ENCODE data around the gene PPP1CC.
A peak's percentile ranks its signal among the peaks of the same experiment; 100 is the strongest.

The PPP1CC gene

DNA sequence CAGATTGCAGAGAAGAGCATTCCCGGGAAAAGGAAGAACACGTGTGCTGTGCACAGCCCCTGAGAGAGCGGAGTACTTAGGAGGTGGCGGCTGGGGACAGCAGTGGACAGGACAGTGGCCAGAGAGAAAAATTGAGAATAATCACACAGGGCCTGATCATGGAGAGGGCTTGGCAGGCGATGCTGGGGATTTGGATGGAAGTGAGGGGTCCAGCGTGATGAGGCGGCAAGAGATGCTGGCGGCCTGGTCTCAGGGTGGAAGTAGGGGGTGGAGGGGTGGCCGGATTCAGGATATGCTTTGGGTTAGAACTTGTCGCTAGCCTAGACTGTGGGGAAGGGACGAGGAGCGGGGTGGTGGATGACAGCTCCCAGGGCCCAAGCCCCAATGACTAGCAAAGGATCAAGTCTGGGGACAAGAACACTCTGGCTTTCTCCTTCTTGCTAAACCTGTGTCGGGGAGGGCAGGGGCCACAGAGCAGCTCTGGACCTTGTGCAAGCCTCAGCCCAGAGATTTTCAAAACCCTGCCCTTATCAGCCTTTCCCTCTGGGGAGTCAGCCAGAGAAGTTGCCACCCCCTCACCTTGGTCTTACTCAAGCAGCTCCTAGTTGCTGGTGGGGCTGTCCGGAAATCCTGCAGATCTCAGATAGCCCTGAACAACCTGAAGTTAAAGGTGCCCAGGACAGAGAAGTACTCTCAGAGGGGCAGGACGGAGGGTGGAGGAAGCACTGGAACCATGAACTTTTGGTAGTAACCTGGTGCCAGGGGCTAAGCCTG lies 55.1 kb downstream of the PPP1CC start:
- Histone ChIP-seq H3K9ac (ENCODE audit: low read length in 2 of 2) (no peak overlapping the region), H3K4me1 (ENCODE audit: control insufficient read depth, insufficient read depth, low read length) (peaks cover 17% of the 10 kb centered on the region), H3K4me3 (ENCODE audit: low read length in 2 of 2) (peak overlapping the region in 1 of 2 donors; percentile 81), H3K36me3 (ENCODE audit: control insufficient read depth in 2 of 2, insufficient read depth in 2 of 2, low read length in 2 of 2) (peaks cover 0 to 2% of the 10 kb centered on the region in 2 donors), H3K9me3 (ENCODE audit: control insufficient read depth in 2 of 2, low read length in 2 of 2) (no peaks in the 10 kb centered on the region), H3K27ac (ENCODE audit: low read length) (no peak overlapping the region), H3K27me3 (ENCODE audit: control insufficient read depth in 1 of 2, insufficient read depth in 2 of 2, low read length in 2 of 2) (no peaks in the 10 kb centered on the region)

- Histone ChIP-seq H3K27ac (ENCODE audit: low read length) (no peak overlapping the region), H3K36me3 (ENCODE audit: control insufficient read depth in 2 of 2, insufficient read depth in 2 of 2, low read length in 2 of 2) (peaks cover 0 to 2% of the 10 kb centered on the region in 2 donors), H3K9me3 (ENCODE audit: control insufficient read depth in 2 of 2, low read length in 2 of 2) (no peaks in the 10 kb centered on the region), H3K9ac (ENCODE audit: low read length in 2 of 2) (no peak overlapping the region), H3K4me3 (ENCODE audit: low read length in 2 of 2) (no peak overlapping the region), H3K4me1 (ENCODE audit: control insufficient read depth, insufficient read depth, low read length) (peaks cover 17% of the 10 kb centered on the region), H3K27me3 (ENCODE audit: control insufficient read depth in 1 of 2, insufficient read depth in 2 of 2, low read length in 2 of 2) (no peaks in the 10 kb centered on the region)
These were observed 56.3 kb downstream of the PPP1CC start for GRCh38 chr12:110686294-110686903.

DNA sequence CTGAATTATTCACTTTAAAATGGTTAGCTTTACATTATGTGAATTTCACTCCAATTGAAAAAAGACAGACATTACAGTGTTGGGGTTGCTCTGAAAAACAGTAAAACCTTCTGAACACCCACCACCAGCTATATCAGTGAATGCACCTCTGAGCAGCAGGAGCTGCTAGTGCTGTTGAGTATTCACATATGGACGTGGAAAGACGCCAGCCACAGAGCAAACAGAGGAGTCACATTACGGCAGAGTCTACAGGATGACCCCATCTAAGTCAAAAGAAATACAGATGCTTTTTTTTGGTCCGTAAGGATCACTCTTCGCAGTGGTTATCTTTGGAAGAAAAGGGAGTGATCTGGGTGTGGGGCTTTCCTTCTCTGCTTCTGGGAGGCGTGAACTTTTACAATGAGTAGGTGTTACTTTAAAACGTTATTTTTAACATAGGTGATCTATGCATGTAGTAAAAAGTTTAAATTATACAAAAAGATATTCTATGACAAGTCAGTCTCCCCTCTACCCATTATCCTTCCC lies 58.3 kb downstream of the PPP1CC start:
- Histone ChIP-seq H3K9me3 (ENCODE audit: control insufficient read depth in 2 of 2, low read length in 2 of 2) (no peaks in the 10 kb centered on the region), H3K27ac (ENCODE audit: low read length) (no peak overlapping the region), H3K4me3 (ENCODE audit: low read length in 2 of 2) (no peak overlapping the region), H3K27me3 (ENCODE audit: control insufficient read depth in 1 of 2, insufficient read depth in 2 of 2, low read length in 2 of 2) (no peaks in the 10 kb centered on the region), H3K9ac (ENCODE audit: low read length in 2 of 2) (no peak overlapping the region), H3K4me1 (ENCODE audit: control insufficient read depth, insufficient read depth, low read length) (peaks cover 12% of the 10 kb centered on the region), H3K36me3 (ENCODE audit: control insufficient read depth in 2 of 2, insufficient read depth in 2 of 2, low read length in 2 of 2) (peaks cover 0 to 2% of the 10 kb centered on the region in 2 donors)

- Histone ChIP-seq H3K27ac (ENCODE audit: low read length) (no peak overlapping the region), H3K9me3 (ENCODE audit: control insufficient read depth in 2 of 2, low read length in 2 of 2) (no peaks in the 10 kb centered on the region), H3K9ac (ENCODE audit: low read length in 2 of 2) (no peak overlapping the region), H3K4me1 (ENCODE audit: control insufficient read depth, insufficient read depth, low read length) (peaks cover 10% of the 10 kb centered on the region), H3K36me3 (ENCODE audit: control insufficient read depth in 2 of 2, insufficient read depth in 2 of 2, low read length in 2 of 2) (peaks cover 0 to 2% of the 10 kb centered on the region in 2 donors), H3K27me3 (ENCODE audit: control insufficient read depth in 1 of 2, insufficient read depth in 2 of 2, low read length in 2 of 2) (no peaks in the 10 kb centered on the region), H3K4me3 (ENCODE audit: low read length in 2 of 2) (no peak overlapping the region)
These were observed 58.8 kb downstream of the PPP1CC start for GRCh38 chr12:110683888-110684287.

DNA sequence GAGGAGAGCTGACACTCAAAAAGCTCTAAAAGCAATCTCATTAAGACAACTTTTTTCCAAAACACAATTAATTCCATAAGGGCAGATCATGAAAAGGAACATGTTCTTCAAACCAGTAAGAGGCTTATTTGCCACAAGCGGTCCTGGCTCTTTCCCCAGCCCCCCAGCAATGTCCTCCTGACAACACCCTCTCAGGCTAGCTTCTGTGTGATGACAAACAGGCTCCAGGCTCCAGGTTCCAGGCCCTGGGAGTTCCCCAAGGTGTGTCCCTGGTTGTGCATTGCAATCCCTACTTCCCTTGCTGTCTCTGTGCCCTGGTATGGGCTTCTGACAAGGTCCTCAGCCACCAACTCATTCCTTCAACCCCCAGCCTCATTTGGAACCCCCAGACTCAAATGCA lies 62.7 kb downstream of the PPP1CC start:
- Histone ChIP-seq H3K27ac (ENCODE audit: low read length) (no peak overlapping the region), H3K4me3 (ENCODE audit: low read length in 2 of 2) (no peak overlapping the region), H3K9ac (ENCODE audit: low read length in 2 of 2) (no peak overlapping the region), H3K9me3 (ENCODE audit: control insufficient read depth in 2 of 2, low read length in 2 of 2) (no peaks in the 10 kb centered on the region), H3K4me1 (ENCODE audit: control insufficient read depth, insufficient read depth, low read length) (peaks cover 2% of the 10 kb centered on the region), H3K36me3 (ENCODE audit: control insufficient read depth in 2 of 2, insufficient read depth in 2 of 2, low read length in 2 of 2) (peaks cover 0 to under 1% of the 10 kb centered on the region in 2 donors), H3K27me3 (ENCODE audit: control insufficient read depth in 1 of 2, insufficient read depth in 2 of 2, low read length in 2 of 2) (no peaks in the 10 kb centered on the region)

DNA sequence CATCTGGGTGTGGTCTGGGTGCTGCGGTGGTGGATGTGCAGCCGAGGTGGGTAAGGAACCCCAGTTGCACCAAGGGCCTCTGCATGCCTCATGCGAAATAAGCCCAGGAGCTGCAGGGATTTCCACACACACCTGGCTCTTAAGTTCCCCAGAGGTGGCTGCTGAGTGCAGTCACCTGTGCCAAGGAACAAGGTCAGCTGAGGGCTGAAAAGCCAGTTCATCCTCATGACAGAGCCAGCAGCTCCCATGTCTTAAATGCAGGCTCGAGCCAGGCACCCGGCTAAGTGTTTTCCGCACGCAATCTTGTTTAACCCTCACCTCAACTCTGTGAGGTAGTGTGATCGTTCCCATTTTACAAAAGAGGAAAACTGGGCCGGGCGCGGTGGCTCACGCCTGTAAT lies 63.5 kb downstream of the PPP1CC start:
- Histone ChIP-seq H3K4me3 (ENCODE audit: low read length in 2 of 2) (no peak overlapping the region), H3K27ac (ENCODE audit: low read length) (no peak overlapping the region), H3K27me3 (ENCODE audit: control insufficient read depth in 1 of 2, insufficient read depth in 2 of 2, low read length in 2 of 2) (no peaks in the 10 kb centered on the region), H3K9ac (ENCODE audit: low read length in 2 of 2) (no peak overlapping the region), H3K9me3 (ENCODE audit: control insufficient read depth in 2 of 2, low read length in 2 of 2) (no peaks in the 10 kb centered on the region), H3K4me1 (ENCODE audit: control insufficient read depth, insufficient read depth, low read length) (peaks cover 2% of the 10 kb centered on the region), H3K36me3 (ENCODE audit: control insufficient read depth in 2 of 2, insufficient read depth in 2 of 2, low read length in 2 of 2) (no peaks in the 10 kb centered on the region)

DNA sequence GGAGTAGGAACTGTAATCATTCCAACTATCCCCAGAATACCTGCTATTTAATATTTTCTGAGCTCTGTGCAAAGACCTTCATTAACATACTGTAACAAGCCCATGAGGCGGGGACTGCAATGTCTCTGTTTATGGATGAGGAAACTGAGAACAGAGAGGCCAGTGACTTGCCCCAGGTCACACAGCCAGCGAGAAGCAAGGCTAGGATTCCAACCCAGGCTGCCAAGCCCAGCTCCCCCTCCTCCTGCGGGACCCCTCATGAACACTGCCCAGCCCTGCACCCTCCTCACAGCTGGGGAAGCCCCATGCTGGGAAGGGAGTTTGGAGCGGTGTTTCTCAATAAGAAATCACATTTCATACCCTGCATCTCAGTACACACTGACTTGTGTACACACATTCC lies 64.7 kb downstream of the PPP1CC start:
- H3K27ac ChIP-seq (ENCODE audit: low read length) = no peak overlapping the region
- H3K9me3 ChIP-seq (ENCODE audit: control insufficient read depth in 2 of 2, low read length in 2 of 2) = no peaks in the 10 kb centered on the region
- H3K9ac ChIP-seq (ENCODE audit: low read length in 2 of 2) = no peak overlapping the region
- H3K4me1 ChIP-seq (ENCODE audit: control insufficient read depth, insufficient read depth, low read length) = peaks cover 2% of the 10 kb centered on the region
- H3K27me3 ChIP-seq (ENCODE audit: control insufficient read depth in 1 of 2, insufficient read depth in 2 of 2, low read length in 2 of 2) = no peaks in the 10 kb centered on the region
- H3K4me3 ChIP-seq (ENCODE audit: low read length in 2 of 2) = no peak overlapping the region
- no peaks in the 10 kb centered on the region for H3K36me3 ChIP-seq (ENCODE audit: control insufficient read depth in 2 of 2, insufficient read depth in 2 of 2, low read length in 2 of 2)

GRCh38 chr12:110677206-110677911 lies 65.3 kb downstream of the PPP1CC start:
- Histone ChIP-seq H3K36me3 (ENCODE audit: control insufficient read depth in 2 of 2, insufficient read depth in 2 of 2, low read length in 2 of 2) (no peaks in the 10 kb centered on the region), H3K27ac (ENCODE audit: low read length) (no peak overlapping the region), H3K4me3 (ENCODE audit: low read length in 2 of 2) (no peak overlapping the region), H3K9ac (ENCODE audit: low read length in 2 of 2) (no peak overlapping the region), H3K9me3 (ENCODE audit: control insufficient read depth in 2 of 2, low read length in 2 of 2) (no peaks in the 10 kb centered on the region), H3K27me3 (ENCODE audit: control insufficient read depth in 1 of 2, insufficient read depth in 2 of 2, low read length in 2 of 2) (no peaks in the 10 kb centered on the region), H3K4me1 (ENCODE audit: control insufficient read depth, insufficient read depth, low read length) (peaks cover 2% of the 10 kb centered on the region)

- no peak overlapping the region for H3K9ac ChIP-seq (ENCODE audit: low read length in 2 of 2)
- no peaks in the 10 kb centered on the region for H3K36me3 ChIP-seq (ENCODE audit: control insufficient read depth in 2 of 2, insufficient read depth in 2 of 2, low read length in 2 of 2)
- no peaks in the 10 kb centered on the region for H3K27me3 ChIP-seq (ENCODE audit: control insufficient read depth in 1 of 2, insufficient read depth in 2 of 2, low read length in 2 of 2)
- no peak overlapping the region for H3K27ac ChIP-seq (ENCODE audit: low read length)
- H3K4me3 ChIP-seq (ENCODE audit: low read length in 2 of 2) = no peak overlapping the region
- H3K9me3 ChIP-seq (ENCODE audit: control insufficient read depth in 2 of 2, low read length in 2 of 2) = no peaks in the 10 kb centered on the region
- H3K4me1 ChIP-seq (ENCODE audit: control insufficient read depth, insufficient read depth, low read length) = peaks cover 2% of the 10 kb centered on the region
These were observed 66.5 kb downstream of the PPP1CC start for GRCh38 chr12:110676171-110676570.

DNA sequence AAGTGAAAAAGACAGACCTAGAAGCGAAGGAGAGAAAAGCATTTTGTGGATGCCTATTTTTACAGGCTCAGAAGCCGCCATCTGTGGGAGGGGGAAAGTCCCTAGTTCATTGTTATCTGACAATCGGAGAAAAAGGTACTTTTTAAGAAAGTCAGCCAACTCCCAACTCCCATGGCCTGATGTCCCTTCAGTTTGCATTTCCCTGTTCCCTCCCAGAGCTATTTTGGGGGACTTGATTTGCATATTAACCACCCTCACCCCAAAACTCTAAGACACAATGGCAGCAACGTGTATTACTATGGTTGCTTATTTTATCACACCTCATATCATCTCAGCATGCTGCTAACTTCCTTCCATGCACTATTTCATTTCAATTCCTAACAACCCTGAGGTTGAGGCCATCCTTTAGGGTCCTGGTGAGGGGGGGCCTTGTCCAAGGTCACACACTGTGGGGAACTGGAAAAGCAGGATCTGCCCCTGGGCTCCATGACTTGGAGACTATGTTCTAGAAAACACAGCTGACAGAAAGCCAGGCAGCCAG lies 72.5 kb downstream of the PPP1CC start:
- Histone ChIP-seq H3K9ac (ENCODE audit: low read length in 2 of 2) (no peak overlapping the region), H3K36me3 (ENCODE audit: control insufficient read depth in 2 of 2, insufficient read depth in 2 of 2, low read length in 2 of 2) (no peaks in the 10 kb centered on the region), H3K9me3 (ENCODE audit: control insufficient read depth in 2 of 2, low read length in 2 of 2) (peaks cover 0 to 5% of the 10 kb centered on the region in 2 donors), H3K27ac (ENCODE audit: low read length) (no peak overlapping the region), H3K27me3 (ENCODE audit: control insufficient read depth in 1 of 2, insufficient read depth in 2 of 2, low read length in 2 of 2) (no peaks in the 10 kb centered on the region), H3K4me3 (ENCODE audit: low read length in 2 of 2) (no peak overlapping the region), H3K4me1 (ENCODE audit: control insufficient read depth, insufficient read depth, low read length) (no peaks in the 10 kb centered on the region)

Data from stomach smooth muscle (tissue), 2 donors.